Hepatocyte (in vitro differentiated cells): ENCODE measurements around the gene AMY2B. TPM values are rescaled to one million over a fixed set of nuclear protein-coding genes. Genes with fewer than 3 reads are reported as not detected.

Experiments
- DNase-seq: peaks from one replicate; pipeline ENCODE4 v3.0.0-alpha.2; 2016; ENCODE audit warnings: low spot score
- H2AFZ ChIP-seq: fragments of 200-600 bp; sonication (generic); 2 replicates; pipeline ENCODE4 v1.6.0; 2016; ENCODE audit warnings: antibody characterized with exemption, mild to moderate bottlenecking
- H3K27ac ChIP-seq: fragments of 200-600 bp; sonication (generic); 2 replicates; pipeline ENCODE4 v1.5.1; 2016; ENCODE audit warnings: mild to moderate bottlenecking
- H3K27me3 ChIP-seq: fragments of 200-600 bp; sonication (generic); 2 replicates; pipeline ENCODE4 v1.6.1; 2016
- H3K36me3 ChIP-seq: fragments of 200-600 bp; sonication (generic); replicated peaks from 2 replicates; pipeline ENCODE4 v1.5.1; 2016; ENCODE audit warnings: low read depth; ENCODE audit not compliant: insufficient read depth
- H3K4me1 ChIP-seq: fragments of 200-600 bp; sonication (generic); 2 replicates; pipeline ENCODE4 v1.5.1; 2016; ENCODE audit warnings: mild to moderate bottlenecking, moderate library complexity; ENCODE audit not compliant: insufficient read depth
- H3K4me2 ChIP-seq: fragments of 200-600 bp; sonication (generic); 2 replicates; pipeline ENCODE4 v1.6.0; 2016
- H3K4me3 ChIP-seq: fragments of 200-600 bp; sonication (generic); 2 replicates; pipeline ENCODE4 v1.5.1; 2016; ENCODE audit warnings: mild to moderate bottlenecking
- H3K79me2 ChIP-seq: fragments of 200-600 bp; sonication (generic); 2 replicates; pipeline ENCODE4 v1.6.0; 2017; ENCODE audit warnings: mild to moderate bottlenecking
- H3K9me2 ChIP-seq: fragments of 200-600 bp; sonication (generic); replicated peaks from 2 replicates; pipeline ENCODE4 v1.6.0; 2017; ENCODE audit warnings: mild to moderate bottlenecking; ENCODE audit not compliant: insufficient read depth
- H3K9me3 ChIP-seq: fragments of 200-600 bp; sonication (generic); 2 replicates; pipeline ENCODE4 v1.5.1; 2016; ENCODE audit warnings: low read depth, mild to moderate bottlenecking
- H4K20me1 ChIP-seq: fragments of 200-600 bp; sonication (generic); 2 replicates; pipeline ENCODE4 v1.6.0; 2016; ENCODE audit warnings: mild to moderate bottlenecking; ENCODE audit not compliant: insufficient read depth, poor library complexity, severe bottlenecking
- CTCF ChIP-seq: fragments of 200-600 bp; sonication (generic); IDR thresholded peaks from 2 replicates; pipeline ENCODE4 v1.5.1; 2016; ENCODE audit warnings: antibody characterized with exemption, mild to moderate bottlenecking; ENCODE audit not compliant: poor library complexity
- EZH2 ChIP-seq: fragments of 200-600 bp; sonication (generic); IDR thresholded peaks from 2 replicates; pipeline ENCODE4 v1.6.1; 2016; ENCODE audit warnings: antibody characterized with exemption, mild to moderate bottlenecking, borderline replicate concordance
- EZH2phosphoT487 ChIP-seq: fragments of 200-600 bp; sonication (generic); IDR thresholded peaks from one replicate; pipeline ENCODE4 v1.6.1; 2018; ENCODE audit warnings: antibody characterized with exemption, mild to moderate bottlenecking, low read depth, moderate library complexity; ENCODE audit not compliant: unreplicated experiment, severe bottlenecking
- WGBS: methylation state at CpG from one replicate; pipeline ENCODE4 v1.1.6; 2016; ENCODE audit warnings: low lambda C conversion rate; ENCODE audit errors: missing lambda C conversion rate; 5-methylcytosine and 5-hydroxymethylcytosine counted together
- polyA plus RNA-seq: library from polyadenylated mRNA; unstranded; fragments of >200 nt; fragmentation: Nextera tagmentation; extraction: Ambion mirVana; gene quantifications from 2 replicates; pipeline ENCODE4 v1.2.1, GENCODE V29; 2016
- total RNA-seq: library from RNA; depleted of rRNA; stranded (reverse); fragments of >200 nt; gene quantifications from 2 replicates; pipeline ENCODE4 v1.2.3, GENCODE V29; 2014

Gene AMY2B
- total and polyA plus RNA-seq, 2 experiments from 2014 or later, result 9.1 to 12.6 TPM

- Histone ChIP-seq H3K27ac (no peak overlapping the region), H2AFZ (no peak overlapping the region)
- WGBS, result 67% methylated on average over 2 of the region's 2 CpGs
Observed at GRCh38 chr1:103527331-103527730, 44.1 kb upstream of the AMY2B start.

GRCh38 chr1:103529746-103530145 lies 41.6 kb upstream of the AMY2B start:
- no peaks in the 10 kb centered on the region for H3K27me3 ChIP-seq
- peaks cover 19% of the 10 kb centered on the region for H3K4me1 ChIP-seq
- peak; percentile 9 for DNase-seq
- no peaks in the 10 kb centered on the region for H3K36me3 ChIP-seq
- H2AFZ ChIP-seq, result no peak overlapping the region
- no peak overlapping the region for H3K4me2 ChIP-seq
- no peak overlapping the region for H3K27ac ChIP-seq
- no peaks in the 10 kb centered on the region for H3K9me3 ChIP-seq
- peaks cover 70% of the 10 kb centered on the region for H3K79me2 ChIP-seq
- no peak overlapping the region for H3K4me3 ChIP-seq
- peaks cover 26% of the 10 kb centered on the region for H4K20me1 ChIP-seq
- no peaks in the 10 kb centered on the region for H3K9me2 ChIP-seq
- TF ChIP-seq CTCF (no peak), EZH2phosphoT487 (no peak), EZH2 (no peak)
- 95% methylated on average over 8 of the region's 8 CpGs for WGBS

More at GRCh38 chr1:103527331-103527730, 44.1 kb upstream of the AMY2B start:
- peak overlapping the region; percentile 80 for H3K4me2 ChIP-seq
- no peaks in the 10 kb centered on the region for H3K36me3 ChIP-seq
- H3K79me2 ChIP-seq, result peaks cover 58% of the 10 kb centered on the region
- H3K4me3 ChIP-seq, result peak overlapping the region; percentile 72
- no peaks in the 10 kb centered on the region for H3K9me3 ChIP-seq
- TF ChIP-seq EZH2phosphoT487 (no peak), CTCF (no peak), EZH2 (no peak)
- no peaks in the 10 kb centered on the region for H3K9me2 ChIP-seq
- peaks cover 19% of the 10 kb centered on the region for H3K4me1 ChIP-seq
- H3K27me3 ChIP-seq, result no peaks in the 10 kb centered on the region
- peaks cover 19% of the 10 kb centered on the region for H4K20me1 ChIP-seq
- no peak for DNase-seq

- no peaks in the 10 kb centered on the region for H3K27me3 ChIP-seq
- no peaks in the 10 kb centered on the region for H4K20me1 ChIP-seq
- H3K27ac ChIP-seq, result no peak overlapping the region
- DNase-seq, result no peak
- WGBS, result 100% methylated on average over 2 of the region's 2 CpGs
- no peaks in the 10 kb centered on the region for H3K9me3 ChIP-seq
- no peaks in the 10 kb centered on the region for H3K36me3 ChIP-seq
- peaks cover 2% of the 10 kb centered on the region for H3K79me2 ChIP-seq
- no peak overlapping the region for H2AFZ ChIP-seq
- TF ChIP-seq CTCF, result no peak
- TF ChIP-seq EZH2, result no peak
- H3K4me2 ChIP-seq, result no peak overlapping the region
- no peaks in the 10 kb centered on the region for H3K4me1 ChIP-seq
- H3K4me3 ChIP-seq, result no peak overlapping the region
- no peaks in the 10 kb centered on the region for H3K9me2 ChIP-seq
Observed at GRCh38 chr1:103538226-103538625, 33.2 kb upstream of the AMY2B start.

GRCh38 chr1:103541431-103541830 lies 30.0 kb upstream of the AMY2B start:
- Histone ChIP-seq H3K27ac (no peak overlapping the region), H3K9me3 (no peaks in the 10 kb centered on the region), H2AFZ (no peak overlapping the region), H4K20me1 (no peaks in the 10 kb centered on the region), H3K27me3 (no peaks in the 10 kb centered on the region), H3K36me3 (no peaks in the 10 kb centered on the region), H3K79me2 (no peaks in the 10 kb centered on the region), H3K4me3 (no peak overlapping the region), H3K4me1 (no peaks in the 10 kb centered on the region), H3K9me2 (no peaks in the 10 kb centered on the region), H3K4me2 (no peak overlapping the region)
- no peak for DNase-seq
- no peak for TF ChIP-seq EZH2phosphoT487
- TF ChIP-seq EZH2, result no peak
- TF ChIP-seq CTCF, result no peak
- WGBS, result 95% methylated on average over 3 of the region's 3 CpGs
